GM21786 (cell line): ENCODE results near the gene PTP4A2.

Source experiments
- ATAC-seq: cut with Tn5 transposase; IDR thresholded peaks from one replicate; pipeline ENCODE4 v1.9.1; 2021; ENCODE audit not compliant: unreplicated experiment

PTP4A2 gene

DNA sequence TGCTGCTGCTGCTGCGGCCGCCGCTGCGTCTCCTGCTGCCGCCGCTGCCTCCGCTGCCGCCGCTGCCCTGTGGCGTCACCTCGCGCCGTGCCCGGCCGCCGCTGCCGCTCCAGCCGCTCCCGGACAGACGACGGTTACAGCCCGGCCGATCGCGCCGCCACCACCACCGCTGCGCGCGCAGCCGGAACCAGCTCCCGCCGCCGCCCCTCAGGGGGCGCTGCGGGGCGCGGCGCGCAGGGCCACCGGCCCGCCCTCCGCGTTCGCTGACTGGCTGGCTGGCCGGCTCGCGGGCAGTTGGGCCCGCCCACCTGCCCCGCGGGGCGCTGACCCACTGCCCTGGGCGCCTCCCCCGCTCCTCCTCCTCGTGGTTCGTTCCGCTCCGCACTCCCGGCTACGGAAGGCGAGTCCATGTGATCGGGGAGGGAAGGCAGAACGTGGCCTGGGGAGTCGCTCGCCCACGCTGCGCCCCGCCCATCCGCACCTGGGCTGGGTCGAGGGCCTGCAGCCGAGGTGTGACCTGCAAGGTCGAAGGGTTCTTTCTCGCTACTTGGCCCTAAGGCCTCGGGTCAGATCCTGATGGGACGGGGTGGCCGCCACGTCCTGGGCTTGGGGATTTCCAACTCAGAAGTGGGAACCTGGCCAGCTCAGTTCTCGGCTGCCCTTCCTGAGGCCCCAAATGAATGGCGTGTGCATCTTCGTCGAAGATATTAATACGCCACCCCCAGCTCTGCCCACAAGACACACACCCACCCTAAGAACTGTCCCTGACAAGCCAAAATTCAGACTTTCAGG lies at the start of gene PTP4A2:
PTP4A2 (minus strand) TSS at position 185 of the 792 bp plus-strand sequence. CDS start 19,303 bp downstream, outside the sequence.
- peak; percentile 67 for ATAC-seq

DNA sequence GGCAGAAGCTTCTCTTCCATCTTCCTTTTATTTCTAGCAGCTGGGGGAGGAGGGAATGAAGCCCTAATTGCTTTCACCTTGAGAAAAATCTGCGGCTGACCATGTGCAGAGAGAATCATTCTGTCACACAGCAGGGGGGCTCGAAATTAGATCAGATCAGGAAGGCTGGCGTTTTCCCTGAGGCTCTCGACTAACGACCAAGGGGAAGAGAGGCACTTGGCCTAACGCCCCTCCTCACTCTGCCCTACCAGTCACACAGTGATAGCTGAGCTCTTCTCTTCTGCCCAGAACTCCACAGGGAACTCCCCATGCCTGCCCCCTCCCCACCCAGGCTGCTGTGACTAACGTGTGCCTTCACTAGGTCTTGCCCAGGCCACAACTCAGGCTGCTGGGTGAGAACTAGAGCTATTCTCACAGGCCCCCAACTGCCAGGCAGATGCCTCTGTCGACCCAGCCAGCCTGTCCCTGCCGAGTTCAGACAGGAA lies 49.0 kb upstream of the PTP4A2 start:
- ATAC-seq: no peak

DNA sequence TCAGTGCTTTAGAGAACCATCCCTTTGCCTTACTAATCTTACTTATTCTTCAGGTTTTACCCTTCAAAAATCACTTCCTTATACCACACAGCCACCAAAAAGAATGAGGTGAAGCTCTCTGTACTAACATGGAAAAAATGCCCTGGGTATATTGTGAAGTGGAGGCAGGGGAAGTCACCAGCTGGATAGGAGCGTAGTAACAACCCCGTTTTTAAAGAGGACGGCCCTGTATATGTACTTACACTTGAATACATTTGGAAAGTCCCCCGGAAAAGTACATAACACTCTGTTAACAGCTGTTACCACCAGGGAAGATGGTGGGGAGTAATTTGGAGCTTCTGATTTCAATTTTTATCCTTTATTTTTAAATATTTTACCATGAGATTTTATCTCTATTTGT lies 47.3 kb upstream of the PTP4A2 start:
- ATAC-seq: no peak

DNA sequence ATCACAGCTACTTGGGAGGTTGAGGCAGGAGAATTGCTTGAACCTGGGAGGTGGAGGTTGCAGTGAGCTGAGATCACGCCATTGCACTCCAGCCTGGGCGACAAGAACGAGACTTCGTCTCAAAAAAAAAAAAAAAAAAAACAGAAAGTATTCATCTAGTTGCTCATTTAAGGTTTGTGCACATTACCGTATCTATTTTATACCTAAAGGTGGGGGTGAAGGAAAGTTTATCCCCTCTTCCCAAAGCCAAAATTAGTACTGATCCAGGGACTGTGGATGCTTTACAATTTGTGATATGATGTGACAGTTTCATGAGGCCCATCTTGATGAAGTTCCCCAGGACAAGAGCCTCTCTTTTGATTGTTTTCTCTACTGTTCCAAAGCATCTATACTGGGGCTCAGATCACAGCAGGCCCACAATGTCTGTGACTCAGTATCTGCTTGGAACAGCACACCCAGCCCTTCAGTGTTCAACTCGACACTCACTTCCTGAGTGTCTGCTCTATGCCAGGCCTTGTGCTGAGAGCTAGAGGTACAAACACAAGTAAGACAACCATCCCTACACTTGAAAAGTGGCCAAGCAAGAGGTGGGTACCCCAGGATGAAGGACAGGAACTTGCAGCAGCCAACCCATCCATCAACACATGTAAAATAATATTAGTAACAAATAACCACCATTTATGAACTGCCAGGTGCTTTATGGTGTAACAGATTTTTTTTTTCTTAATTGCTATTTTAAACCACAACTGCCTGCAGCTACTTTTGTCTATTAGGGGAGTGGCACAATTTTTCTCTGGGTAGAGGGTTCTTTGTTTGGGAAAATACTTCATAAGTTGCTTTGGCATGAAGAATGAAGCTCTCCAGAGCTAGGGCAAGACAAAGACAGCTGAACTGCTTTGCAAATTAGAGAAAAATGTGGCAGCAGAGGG lies 46.5 kb upstream of the PTP4A2 start:
- no peak for ATAC-seq

DNA sequence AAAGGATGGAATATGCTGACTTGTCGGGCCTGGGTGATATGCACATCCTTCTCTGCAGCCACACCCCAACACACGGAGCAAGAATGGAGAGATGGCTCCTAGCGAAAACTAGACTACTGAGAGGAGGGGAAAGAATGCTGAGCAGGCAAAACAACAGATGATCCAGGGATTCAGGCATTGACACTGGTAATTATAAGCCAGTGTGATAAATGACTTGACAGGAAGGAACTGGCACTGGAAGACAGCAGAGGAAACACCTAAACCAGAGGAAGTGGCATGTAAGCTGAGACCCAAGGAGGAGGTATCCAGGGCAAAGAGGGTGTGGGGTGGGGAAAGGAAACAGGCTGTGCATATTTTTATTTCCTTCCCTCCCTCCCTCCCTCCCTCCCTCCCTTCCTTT lies 43.8 kb upstream of the PTP4A2 start:
- no peak for ATAC-seq

DNA sequence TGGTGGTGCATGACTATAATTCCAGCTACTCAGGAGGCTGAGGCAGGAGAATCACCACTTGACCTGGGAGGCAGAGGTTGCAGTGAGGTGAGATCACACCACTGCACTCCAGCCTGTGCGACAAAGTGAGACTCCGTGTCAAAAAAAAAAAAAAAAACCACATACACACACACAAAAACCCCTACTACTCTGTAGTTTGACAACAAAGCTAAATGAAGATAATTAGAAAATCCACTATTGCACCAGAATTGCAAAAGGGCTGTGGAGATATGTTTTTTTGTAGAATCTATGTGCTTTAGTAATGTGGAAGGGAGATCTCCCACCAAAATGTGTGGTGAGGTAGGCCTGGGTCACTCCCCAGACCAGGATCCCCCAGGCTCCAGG lies 43.3 kb upstream of the PTP4A2 start:
- no peak for ATAC-seq

DNA sequence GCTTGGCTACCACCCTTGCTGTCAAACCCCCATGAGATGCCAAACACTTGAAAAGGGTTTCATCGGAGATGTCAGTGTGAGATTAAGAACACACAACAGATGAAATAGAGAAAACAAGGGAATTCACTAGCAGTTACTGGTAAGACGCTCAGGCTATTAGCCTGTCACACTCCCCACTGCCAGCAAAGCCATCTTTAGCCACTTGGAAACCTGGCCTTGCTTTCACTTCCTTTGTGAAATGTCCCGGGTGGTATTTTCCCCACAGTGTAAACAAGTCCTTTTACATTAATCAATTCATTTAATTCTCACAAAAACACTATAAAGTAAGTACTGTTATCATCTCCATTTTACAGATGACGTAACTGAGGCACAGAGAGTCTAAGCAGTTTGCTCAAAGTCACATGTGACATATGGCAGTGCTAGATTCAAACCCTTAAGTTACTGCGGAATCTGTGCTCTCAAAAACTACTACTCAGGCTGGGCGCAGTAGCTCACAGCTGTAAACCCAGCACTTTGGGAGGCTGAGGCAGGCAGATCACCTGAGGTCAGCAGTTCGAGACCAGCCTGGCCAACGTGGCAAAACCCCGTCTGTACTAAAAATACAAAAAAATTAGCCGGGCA lies 42.8 kb upstream of the PTP4A2 start:
- no peak for ATAC-seq

DNA sequence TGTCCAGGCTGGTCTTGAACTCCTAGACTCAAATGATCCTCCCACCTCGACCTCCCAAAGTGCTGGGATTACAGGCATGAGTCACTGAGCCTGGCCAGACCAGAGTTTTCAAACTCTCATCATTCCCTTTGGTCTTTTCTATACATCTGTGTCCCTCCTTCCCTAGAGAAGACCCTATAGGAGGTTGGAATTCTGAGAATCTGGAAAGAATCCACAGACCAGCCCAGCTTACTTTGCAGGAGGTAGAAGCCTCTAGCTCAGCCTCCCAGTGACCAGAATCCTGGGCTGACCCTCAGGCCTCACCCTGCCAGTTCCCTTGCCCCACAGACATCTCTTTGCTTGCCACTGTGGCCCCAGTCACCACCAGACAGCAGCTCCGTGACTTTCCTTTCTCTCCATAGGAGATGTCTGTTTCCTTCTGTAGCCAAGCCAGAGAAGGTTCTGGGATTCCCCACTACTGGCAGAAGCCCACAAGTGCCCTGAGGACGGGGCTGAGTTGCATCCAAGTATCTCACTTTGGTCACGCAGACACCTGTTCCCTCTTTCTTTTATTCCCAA lies 40.8 kb upstream of the PTP4A2 start:
- ATAC-seq: no peak

DNA sequence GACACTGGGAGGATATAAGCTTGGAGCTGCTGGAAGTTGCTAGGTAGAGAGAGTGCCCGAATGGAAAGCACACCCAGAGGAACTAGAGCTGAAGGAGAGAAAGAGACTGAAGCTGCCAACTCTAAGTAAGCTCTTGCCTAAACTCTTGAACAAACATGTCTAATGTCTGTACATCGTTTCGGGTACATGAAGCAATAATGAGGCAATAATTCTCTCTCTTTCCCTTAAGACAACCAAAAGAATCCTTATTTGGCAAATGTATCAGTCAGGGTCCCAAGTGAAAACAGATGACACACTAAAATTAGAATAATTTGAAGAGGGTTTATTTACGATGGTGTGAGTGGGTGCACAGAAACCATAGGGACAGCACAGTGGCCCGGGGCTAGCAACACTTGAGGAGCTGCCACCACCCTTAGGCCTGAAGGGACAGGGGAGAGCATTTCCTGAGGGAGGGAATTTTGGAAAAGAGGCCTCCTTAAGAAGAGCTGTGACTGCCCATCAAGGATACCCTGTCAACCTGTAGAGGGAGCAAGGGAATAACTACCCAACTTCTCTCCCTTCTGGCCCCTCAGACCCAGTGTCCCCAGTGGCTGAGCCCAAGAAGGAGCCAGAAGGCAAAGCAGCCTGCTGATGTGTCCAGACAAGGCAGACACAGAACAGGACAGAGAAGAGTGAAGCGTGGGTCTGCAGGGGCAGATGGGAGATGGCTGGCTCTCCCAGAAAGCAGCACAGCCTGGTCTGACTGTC lies 39.4 kb upstream of the PTP4A2 start:
- ATAC-seq: no peak

DNA sequence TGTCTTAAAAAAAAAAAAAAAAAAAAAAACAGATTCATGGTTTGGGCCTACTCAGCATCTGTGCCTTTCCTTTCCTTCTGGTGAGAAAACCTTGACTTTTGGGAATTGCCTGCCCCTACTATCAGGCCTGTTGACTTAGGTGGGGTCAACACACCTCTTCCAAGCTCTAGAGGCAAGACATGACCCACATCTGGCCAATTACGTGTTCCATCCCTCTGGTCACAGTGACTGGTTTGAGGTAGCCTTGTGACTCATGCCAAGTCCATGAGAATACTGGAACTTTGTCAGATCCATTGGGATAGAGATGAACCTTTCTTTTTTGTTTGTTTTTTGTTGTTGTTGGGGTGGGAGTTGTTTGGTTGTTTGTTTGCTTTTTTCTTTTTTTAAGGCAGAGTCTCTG lies 38.2 kb upstream of the PTP4A2 start:
- no peak for ATAC-seq

DNA sequence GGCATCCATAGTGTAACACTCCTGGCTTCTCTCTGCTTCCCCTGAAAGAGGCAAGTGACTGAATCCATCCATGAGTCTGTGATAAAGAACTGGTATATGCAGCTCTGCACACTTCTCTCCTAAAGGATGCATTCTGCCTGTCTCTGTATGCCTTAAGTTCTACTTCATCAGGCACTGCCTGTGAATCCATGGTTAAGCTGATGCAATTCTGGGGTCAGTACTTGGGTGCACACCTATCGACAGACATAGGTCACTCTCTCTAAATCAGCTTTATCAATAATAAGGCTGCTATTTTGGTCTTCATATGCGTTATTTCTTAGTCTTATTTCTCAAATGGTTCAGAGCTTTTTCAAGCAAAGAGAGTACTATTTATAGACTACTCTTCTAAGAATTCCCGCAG lies 32.7 kb upstream of the PTP4A2 start:
- ATAC-seq: no peak

DNA sequence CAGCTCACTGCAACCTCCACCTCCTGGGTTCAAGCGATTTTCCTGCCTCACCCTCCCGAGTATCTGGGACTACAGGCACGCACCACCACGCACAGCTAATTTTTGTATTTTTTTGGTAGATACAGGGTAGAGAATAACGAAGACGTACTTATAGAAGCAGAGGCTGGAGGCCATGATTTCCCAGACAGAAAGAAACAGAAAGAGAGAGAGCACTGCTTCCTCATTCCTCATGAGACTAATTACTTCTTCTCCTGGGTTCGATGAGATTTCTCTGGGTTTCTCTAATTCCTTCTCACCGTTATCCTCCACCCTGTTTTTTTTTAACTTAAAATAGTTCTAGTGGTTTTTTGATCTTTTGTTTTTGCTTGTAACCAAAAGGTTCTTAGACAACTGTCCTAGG lies 23.4 kb upstream of the PTP4A2 start:
- ATAC-seq: no peak

DNA sequence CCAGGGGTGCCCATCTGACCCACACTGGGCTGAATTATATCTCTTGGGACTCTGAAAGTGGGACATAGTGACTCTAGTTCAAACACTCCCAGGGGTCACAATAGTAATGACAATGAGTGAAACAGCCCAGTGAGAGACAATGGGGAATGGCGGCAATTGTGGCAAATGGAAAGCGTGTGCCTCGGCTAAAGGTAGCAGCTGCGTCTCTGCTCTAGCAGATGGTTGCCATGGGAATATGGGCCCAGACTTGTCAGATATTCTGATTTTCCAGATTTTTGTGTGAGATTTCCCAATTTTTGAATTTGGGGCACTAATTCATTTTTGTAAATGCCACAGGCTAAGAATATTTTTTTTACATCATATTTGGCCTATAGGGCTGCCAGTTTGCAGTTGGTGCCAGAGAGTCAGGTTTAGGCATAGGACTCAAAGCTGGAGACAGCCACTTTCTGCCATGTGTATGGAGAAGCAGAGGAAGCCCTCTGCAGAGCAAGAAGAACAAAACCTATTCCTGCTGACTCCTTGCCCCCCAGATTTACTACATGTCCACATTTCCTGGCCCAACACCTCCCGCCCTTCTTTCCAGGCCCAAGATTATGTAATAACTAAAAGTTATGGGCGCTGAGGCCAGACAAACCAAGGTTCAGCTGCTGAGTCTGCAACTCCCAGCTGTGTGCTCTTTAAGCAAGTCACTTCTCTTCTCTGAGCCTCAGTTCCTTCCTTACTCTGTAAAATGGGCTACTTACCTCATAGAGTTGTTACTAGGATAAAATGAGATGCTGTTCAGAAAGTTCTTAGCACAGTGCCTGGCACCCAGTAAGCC lies 21.6 kb upstream of the PTP4A2 start:
- no peak for ATAC-seq

DNA sequence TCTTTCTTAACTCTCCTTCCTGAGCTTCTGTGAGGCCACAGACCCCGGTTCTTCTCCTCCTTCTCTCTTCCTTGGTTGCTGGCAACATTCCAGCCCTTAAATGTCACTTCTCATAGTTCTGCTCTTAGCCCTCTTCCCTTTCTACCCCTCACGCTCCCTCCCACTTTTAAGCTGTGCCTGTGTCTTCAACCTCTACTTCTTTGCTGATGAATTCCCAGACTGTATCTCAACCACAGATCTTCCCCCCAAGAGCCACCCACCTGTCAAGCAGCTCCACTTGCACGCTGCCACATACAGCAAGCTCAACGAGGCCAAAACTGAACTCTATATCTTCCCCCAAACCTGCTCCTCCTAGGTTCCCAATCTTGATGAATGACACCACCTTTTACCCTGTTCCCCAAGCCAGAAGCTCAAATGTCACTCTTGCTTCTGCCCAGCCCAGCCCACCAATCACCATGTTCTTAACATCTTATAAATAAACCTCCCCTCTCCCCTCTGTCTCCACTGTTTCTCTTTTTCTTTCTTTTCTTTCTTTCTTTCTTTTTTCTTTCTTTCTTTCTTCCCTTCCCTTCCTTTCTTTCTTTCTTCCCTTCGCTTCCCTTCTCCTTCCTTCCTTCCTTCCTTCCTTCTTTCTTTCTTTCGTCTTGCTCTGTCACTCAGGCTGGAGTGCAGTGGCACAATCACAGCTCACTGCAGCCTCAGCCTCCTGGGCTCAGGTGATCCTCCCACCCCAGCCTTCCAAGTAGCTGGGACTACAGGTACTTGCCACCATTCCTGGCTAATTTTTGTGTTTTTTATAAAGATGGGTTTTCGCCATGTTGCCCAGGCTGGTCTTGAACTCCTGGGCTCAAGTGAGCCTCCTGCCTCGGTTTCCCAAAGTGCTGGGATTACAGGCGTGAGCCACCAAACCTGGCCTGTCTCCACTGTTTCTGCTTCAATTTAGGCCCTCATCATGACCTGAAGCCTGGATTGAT lies 19.8 kb upstream of the PTP4A2 start:
- ATAC-seq: no peak

DNA sequence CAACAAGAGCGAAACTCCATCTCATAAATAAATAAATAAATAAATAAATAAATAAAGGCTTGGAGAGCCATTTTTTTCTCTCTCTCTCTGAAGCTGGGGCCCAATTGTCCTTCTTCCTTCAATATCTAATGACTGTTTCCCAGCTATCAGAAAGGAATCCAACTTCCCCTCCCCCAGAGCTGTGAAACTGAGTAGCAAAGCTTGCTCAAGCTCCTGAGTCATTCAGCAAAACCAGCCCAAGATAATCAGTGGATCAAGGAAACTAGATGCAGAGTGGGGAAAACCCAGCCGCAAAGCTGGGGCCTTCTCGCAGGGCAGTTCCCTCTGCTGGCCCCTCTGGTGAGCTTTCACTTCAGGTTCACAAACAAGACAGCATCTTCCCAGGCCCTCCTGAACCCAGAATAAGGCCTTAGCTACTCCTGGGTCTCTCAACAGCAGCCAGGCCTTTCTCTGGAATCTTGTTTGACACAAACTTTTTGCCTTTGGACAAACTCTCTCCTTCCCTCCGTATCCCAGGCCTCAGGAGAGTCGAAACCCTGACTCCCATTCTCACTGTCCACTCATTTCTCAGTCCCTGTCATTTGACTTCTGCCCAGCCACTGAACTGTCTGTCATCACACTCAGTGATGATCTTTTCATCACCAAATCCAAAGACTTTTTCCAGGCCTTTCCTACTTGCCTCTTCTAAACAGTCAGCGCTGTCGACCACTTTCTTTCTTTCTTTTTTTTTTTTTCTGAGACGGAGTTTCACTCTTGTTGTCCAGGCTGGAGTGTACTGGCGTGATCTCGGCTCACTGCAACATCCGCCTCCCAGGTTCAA lies 18.0 kb upstream of the PTP4A2 start:
- ATAC-seq: peak; percentile 77

DNA sequence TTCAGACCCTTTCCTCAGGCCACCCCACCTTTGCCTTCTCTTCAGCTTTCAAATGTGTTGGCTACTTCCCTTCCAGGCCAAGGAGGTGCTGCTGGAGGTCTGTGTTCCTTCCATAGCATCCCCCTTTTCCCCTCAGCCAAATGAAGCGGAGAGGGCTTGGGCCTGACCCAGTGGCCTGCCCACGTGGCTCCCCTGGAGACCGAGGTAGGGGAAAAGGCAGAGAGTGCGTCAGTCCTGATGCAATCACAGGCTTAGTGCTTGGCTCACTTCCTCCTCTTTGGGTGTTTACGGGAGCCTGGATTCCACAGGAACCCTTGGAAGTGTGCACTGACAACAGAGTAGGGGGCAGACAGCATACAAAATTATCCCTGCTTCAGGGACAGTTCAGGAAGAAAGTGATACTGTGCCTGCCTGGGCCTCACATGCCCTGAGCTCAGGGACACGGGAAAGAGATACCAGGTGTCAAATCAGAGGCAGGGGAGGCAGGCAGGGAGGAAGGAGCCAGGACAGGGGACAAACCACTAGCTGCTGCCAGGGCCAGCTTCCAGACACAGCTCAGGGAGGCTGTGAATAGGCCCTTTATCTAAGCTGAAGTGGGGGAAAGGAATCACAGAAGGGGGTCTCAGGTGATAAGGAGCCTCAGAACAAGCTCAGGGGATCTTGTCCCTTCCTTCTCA lies 16.6 kb upstream of the PTP4A2 start:
- no peak for ATAC-seq

DNA sequence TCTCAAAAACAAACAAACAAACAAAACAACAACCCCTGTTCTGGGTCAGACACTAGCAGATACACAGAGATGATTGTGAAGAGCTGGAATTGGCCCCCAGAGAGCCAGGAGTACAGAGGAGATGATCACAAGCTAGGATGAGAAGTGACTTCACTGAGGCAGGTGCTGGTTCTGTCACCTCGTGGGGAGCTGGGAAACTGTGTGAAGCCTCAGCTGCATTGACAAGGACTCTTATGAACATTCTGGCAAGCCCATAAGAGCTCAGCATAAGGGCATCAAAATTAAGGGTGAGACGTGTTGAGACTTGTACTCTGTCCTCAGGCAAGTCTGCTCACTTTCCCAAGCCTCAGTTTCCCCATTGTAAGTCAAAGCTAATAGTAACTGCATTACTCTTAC lies 14.7 kb upstream of the PTP4A2 start:
- ATAC-seq: no peak
